Measurements from ENCODE around the gene LTBP1.
"Not testable (repeated sequence)": the region's sequence is repeated elsewhere in the genome, so short reads cannot be mapped to it uniquely, and the experiment has no call there.

The LTBP1 gene

DNA sequence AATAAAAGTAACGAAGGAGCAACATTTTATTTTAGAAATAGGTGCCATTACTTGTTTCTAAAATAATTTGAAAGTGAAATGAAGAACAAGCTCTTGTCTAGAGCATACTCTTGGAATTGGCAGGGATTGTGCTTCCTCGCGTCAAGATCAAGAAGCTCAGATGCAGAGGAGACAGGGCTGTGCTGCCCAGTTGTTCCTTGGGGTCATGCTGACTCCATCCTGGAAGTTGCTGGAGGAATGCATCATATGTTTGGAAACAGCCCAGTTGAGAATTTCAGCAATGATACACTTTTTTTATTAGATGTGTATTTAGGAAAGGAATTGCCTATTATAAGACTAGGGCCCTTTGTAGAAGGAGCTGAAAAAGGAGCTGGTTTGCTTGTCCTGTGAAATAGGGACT is 17.2 kb downstream of the LTBP1 start:
- Mint-ChIP-seq H3K4me1 (ENCODE audit: low read depth) (no peaks in the 10 kb centered on the region), H3K9me3 (no peaks in the 10 kb centered on the region), H3K27me3 (peaks cover 3% of the 10 kb centered on the region), H3K4me3 (no peak overlapping the region), H3K36me3 (ENCODE audit: low read depth) (no peaks in the 10 kb centered on the region), H3K27ac (no peak overlapping the region)

- no peaks in the 10 kb centered on the region for H3K27me3 Mint-ChIP-seq
- no peak overlapping the region for H3K27ac Mint-ChIP-seq
- H3K4me3 Mint-ChIP-seq = no peak overlapping the region
- no peaks in the 10 kb centered on the region for H3K36me3 Mint-ChIP-seq (ENCODE audit: low read depth)
- peaks cover 5% of the 10 kb centered on the region for H3K9me3 Mint-ChIP-seq
- no peaks in the 10 kb centered on the region for H3K4me1 Mint-ChIP-seq (ENCODE audit: low read depth)
Observed at GRCh38 chr2:32965523-32966171, 18.9 kb downstream of the LTBP1 start.

DNA sequence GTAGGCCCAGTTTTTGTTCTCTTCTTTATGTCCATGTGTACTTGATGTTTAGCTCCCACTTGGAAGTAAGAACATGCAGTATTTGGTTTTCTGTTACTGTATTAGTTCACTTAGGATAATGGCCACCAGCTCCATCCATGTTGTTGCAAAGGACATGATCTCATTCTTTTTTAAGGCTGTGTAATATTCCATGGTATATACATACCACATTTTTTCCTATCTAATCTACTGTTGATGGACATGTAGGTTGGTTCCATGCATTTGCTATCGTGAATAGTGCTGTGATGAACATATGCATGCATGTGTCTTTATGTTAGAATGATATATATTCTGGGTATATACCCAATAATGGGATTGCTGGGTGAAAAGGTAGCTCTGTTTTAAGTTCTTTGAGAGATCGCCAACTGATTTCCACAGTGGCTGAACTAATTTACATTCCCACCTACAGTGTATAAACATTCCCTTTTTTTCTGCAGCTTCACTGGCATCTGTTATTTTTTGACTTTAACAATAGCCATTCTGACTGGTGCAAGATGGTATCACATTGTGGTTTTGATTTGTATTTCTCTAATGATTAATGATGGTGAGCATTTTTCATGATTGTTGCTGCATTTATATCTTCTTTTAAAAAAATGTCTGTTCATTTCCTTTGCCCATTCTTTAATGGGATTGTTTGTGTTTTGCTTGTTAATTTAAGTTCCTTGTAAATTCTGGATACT is 22.9 kb downstream of the LTBP1 start:
- H3K9me3 Mint-ChIP-seq = peaks cover 5% of the 10 kb centered on the region
- no peak overlapping the region for H3K27ac Mint-ChIP-seq
- no peak overlapping the region for H3K4me3 Mint-ChIP-seq
- H3K36me3 Mint-ChIP-seq (ENCODE audit: low read depth) = no peaks in the 10 kb centered on the region
- no peaks in the 10 kb centered on the region for H3K4me1 Mint-ChIP-seq (ENCODE audit: low read depth)
- peaks cover 3% of the 10 kb centered on the region for H3K27me3 Mint-ChIP-seq

- not testable (repeated sequence) for H3K27me3 Mint-ChIP-seq; H3K36me3 Mint-ChIP-seq (ENCODE audit: low read depth); H3K4me3 Mint-ChIP-seq; H3K27ac Mint-ChIP-seq; H3K4me1 Mint-ChIP-seq (ENCODE audit: low read depth); H3K9me3 Mint-ChIP-seq
Observed at GRCh38 chr2:32973772-32974171, 27.0 kb downstream of the LTBP1 start.

GRCh38 chr2:32976409-32977063 is 29.8 kb downstream of the LTBP1 start:
- peaks cover 18% of the 10 kb centered on the region for H3K27me3 Mint-ChIP-seq
- no peaks in the 10 kb centered on the region for H3K36me3 Mint-ChIP-seq (ENCODE audit: low read depth)
- H3K27ac Mint-ChIP-seq = no peak overlapping the region
- H3K4me3 Mint-ChIP-seq = no peak overlapping the region
- H3K4me1 Mint-ChIP-seq (ENCODE audit: low read depth) = no peaks in the 10 kb centered on the region
- no peaks in the 10 kb centered on the region for H3K9me3 Mint-ChIP-seq

DNA sequence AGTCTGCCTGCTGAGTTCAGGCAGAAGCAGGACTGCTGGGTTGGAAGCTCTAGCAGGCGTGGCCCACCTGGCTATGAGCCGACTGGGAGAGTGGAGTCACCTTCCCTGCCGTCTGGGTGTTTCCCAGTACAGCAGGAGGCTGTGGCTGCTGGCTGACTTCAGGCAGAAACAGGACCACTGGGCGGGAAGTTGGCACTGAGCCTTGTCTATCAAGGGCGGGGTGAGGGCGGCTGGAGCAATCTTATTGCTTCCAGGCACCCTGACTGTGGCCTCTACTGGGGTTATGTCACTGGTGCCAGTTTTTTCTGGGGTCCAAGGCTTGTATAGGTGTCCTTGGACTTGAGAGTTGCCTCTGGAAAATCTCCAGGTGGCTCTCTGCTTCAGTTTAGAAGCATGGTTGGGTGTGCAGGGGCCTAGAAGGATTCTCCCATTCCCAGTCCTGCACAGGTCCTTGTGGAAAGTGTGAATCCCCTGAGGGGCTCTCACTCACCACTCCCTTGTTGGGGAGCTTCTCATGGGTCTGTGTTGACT is 30.5 kb downstream of the LTBP1 start:
- H3K27me3 Mint-ChIP-seq = peaks cover 26% of the 10 kb centered on the region
- H3K9me3 Mint-ChIP-seq = no peaks in the 10 kb centered on the region

DNA sequence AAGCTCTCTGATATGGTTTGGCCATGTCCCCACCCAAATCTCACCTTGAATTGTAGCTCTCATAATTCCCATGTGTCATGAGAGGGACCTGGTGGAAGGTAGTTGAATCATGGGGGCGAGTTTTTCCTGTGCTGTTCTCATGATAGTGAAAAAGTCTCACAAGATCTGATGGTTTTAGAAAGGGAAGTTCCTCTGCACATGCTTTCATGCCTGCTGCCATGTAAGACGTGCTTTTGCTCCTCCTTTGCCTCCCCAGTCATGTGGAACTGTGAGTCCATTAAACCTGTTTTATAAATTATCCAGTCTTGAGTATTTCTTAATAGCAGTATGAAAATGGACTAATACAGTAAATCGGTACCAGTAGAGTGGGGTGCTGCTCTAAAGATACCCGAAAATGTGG is 34.9 kb downstream of the LTBP1 start:
- Mint-ChIP-seq H3K27me3 (peaks cover 28% of the 10 kb centered on the region), H3K4me3 (no peak overlapping the region), H3K36me3 (ENCODE audit: low read depth) (no peaks in the 10 kb centered on the region), H3K4me1 (ENCODE audit: low read depth) (no peaks in the 10 kb centered on the region), H3K9me3 (no peaks in the 10 kb centered on the region), H3K27ac (no peak overlapping the region)

More for the DNA sequence above, 30.5 kb downstream of the LTBP1 start:
- H3K4me3 Mint-ChIP-seq = no peak overlapping the region
- H3K4me1 Mint-ChIP-seq (ENCODE audit: low read depth) = no peaks in the 10 kb centered on the region
- no peak overlapping the region for H3K27ac Mint-ChIP-seq
- no peaks in the 10 kb centered on the region for H3K36me3 Mint-ChIP-seq (ENCODE audit: low read depth)

DNA sequence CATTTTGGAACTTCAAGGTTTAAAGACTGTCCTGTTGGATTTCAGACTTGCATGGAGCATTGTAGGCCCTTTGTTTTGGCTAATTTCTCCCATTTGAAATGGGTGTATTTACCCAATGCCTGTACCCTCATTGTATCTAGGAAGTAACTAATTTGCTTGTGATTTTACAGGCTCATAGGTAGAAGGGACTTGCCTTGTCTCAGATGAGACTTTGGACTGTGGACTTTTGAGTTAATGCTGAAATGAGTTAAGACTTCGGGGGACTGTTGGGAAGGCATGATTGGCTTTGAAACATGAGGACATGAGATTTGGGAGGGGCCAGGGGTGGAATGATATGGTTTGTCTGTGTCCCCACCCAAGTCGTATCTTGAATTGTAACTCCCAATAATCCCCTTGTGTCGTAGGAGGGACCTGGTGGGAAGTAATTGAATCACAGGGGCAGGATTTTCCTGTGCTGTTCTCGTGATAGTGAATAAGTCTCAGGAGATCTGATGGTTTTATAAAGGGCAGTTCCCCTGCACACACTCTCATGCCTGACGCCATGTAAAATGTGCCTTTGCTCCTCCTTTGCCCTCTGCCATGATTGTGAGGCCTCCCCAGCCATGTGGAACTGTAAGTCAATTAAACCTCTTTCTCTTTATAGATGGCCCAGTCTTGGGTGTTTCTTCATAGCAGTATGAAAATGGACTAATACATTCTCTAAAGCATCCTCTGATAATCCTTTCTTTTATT is 36.6 kb downstream of the LTBP1 start:
- H3K36me3 Mint-ChIP-seq (ENCODE audit: low read depth); H3K4me1 Mint-ChIP-seq (ENCODE audit: low read depth); H3K27ac Mint-ChIP-seq; H3K9me3 Mint-ChIP-seq; H3K4me3 Mint-ChIP-seq: not testable (repeated sequence)
- peaks cover 35% of the 10 kb centered on the region for H3K27me3 Mint-ChIP-seq

DNA sequence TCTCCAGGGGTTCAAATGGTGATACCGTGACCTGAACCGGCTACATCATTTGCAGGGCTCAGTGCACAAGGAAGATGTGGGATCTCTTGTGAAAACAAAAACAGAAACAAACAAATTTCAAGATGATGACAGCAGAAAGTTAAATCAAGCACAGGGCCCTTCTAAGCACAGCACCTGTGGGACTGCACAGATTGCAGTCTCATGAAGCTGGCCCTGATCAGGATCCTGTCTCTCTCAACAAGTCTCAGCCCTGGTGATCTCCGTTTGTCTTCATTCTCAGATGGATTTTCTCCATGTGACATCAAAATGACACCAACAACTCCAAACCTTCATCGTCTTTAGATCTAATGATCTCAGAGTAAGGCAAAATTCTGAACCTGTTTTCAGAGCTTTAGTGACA is 39.7 kb downstream of the LTBP1 start:
- no peaks in the 10 kb centered on the region for H3K9me3 Mint-ChIP-seq
- H3K27me3 Mint-ChIP-seq = peaks cover 28% of the 10 kb centered on the region

DNA sequence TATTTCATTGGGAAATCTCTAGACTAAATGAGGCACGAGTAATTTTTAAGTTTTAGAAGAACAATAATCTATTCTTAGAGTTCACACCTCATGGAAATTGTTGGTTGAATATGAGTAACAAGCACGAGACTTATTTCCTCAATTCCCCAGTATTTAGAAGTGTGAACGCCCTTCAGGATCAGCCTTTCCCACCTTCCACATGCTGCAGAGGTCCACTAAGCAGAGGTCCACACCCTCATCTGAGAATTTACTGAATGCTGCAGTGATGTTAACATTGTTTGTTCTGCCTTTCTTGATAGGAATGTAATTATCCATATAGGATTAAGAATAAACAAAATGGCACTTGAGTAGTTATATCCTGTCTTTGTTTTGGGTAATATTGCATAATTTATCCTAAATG is 41.8 kb downstream of the LTBP1 start:
- Mint-ChIP-seq H3K36me3 (ENCODE audit: low read depth) (no peaks in the 10 kb centered on the region), H3K4me3 (no peak overlapping the region), H3K9me3 (no peaks in the 10 kb centered on the region), H3K27me3 (peaks cover 23% of the 10 kb centered on the region), H3K27ac (no peak overlapping the region), H3K4me1 (ENCODE audit: low read depth) (no peaks in the 10 kb centered on the region)

More for the DNA sequence above, 39.7 kb downstream of the LTBP1 start:
- Mint-ChIP-seq H3K27ac (no peak overlapping the region), H3K36me3 (ENCODE audit: low read depth) (no peaks in the 10 kb centered on the region), H3K4me1 (ENCODE audit: low read depth) (no peaks in the 10 kb centered on the region), H3K4me3 (no peak overlapping the region)

DNA sequence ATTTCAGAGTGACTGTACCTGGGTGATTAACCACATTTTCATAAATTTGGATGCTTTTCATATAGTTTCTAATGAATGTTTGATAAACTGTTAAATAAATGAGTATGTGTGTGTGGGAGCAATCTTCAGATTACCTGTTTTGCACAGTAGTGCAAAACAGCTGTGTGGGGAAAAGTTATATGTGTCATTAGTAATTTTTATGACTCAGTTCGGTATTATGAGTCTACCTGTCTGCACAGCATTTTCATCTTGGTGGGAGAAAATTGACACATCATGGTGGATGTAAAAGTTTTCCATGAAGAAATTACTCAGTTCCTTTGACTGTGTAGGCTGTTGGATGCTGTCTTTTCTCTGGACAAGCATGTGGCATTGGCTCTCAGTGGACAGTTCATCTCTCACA is 43.8 kb downstream of the LTBP1 start:
- Mint-ChIP-seq H3K9me3 (no peaks in the 10 kb centered on the region), H3K27ac (no peak overlapping the region), H3K36me3 (ENCODE audit: low read depth) (no peaks in the 10 kb centered on the region)

DNA sequence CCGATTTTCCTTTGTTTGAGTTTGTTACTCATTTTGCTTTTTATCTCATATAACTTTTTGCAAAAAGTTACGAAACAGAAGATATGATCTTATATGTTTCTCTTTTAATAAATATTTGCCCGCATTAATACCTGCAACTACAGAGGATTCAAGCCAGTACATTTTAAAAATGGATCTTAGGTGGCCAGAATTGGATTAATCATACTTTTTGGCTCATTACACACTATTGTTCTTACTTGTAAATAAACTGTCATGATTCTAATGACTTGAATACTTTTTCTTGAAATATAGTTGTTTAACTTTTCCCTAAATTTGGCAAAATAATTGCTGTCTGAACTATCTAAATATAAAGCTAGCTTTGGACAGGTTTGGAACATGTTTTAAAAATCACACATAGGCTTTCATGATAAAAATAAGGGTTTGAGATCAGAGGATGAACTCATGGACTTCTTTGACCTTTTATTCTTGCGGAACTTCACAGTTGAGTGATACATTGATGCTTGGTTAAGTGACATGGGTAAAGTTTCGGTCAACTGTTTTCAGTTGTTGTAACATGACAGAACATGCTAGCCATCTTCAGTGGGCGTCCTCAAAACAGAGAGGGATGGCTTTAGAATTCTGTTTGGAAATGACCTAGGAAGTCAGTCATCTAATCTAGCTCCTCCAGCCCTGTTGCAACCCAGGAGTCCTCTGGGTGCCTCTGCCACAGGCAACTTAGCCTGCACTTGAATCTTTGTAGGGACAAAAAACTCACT is 44.5 kb downstream of the LTBP1 start:
- H3K36me3 Mint-ChIP-seq (ENCODE audit: low read depth) = no peaks in the 10 kb centered on the region
- H3K27me3 Mint-ChIP-seq = peaks cover 20% of the 10 kb centered on the region
- no peaks in the 10 kb centered on the region for H3K9me3 Mint-ChIP-seq
- H3K27ac Mint-ChIP-seq = no peak overlapping the region
- H3K4me3 Mint-ChIP-seq = no peak overlapping the region
- H3K4me1 Mint-ChIP-seq (ENCODE audit: low read depth) = no peaks in the 10 kb centered on the region

More for the DNA sequence above, 43.8 kb downstream of the LTBP1 start:
- Mint-ChIP-seq H3K4me1 (ENCODE audit: low read depth) (no peaks in the 10 kb centered on the region), H3K27me3 (peaks cover 20% of the 10 kb centered on the region), H3K4me3 (no peak overlapping the region)

GRCh38 chr2:32993005-32993539 is 46.3 kb downstream of the LTBP1 start:
- Mint-ChIP-seq H3K4me3 (no peak overlapping the region), H3K9me3 (no peaks in the 10 kb centered on the region), H3K27ac (no peak overlapping the region), H3K27me3 (peaks cover 8% of the 10 kb centered on the region), H3K4me1 (ENCODE audit: low read depth) (no peaks in the 10 kb centered on the region), H3K36me3 (ENCODE audit: low read depth) (no peaks in the 10 kb centered on the region)

DNA sequence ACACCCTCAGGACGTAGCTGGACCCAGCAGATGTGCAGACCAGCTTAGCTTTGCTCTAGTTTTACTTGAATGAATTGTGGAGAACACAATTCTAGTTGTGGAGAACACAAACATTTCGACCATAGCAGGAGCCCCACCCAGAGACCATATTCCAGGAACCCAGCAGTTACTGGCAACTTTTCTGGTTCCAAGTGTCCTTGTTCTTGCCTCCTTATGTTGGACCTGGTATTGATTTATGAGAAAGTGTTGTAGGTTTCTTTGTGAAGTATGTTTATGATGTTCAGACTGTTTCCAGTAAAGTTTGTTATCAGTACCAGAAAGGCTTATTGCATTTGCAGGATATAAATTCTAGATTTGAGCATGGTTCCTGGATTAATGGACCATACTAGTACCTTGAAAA is 51.0 kb downstream of the LTBP1 start:
- Mint-ChIP-seq H3K4me3 (no peak overlapping the region), H3K9me3 (no peaks in the 10 kb centered on the region), H3K4me1 (ENCODE audit: low read depth) (no peaks in the 10 kb centered on the region), H3K36me3 (ENCODE audit: low read depth) (no peaks in the 10 kb centered on the region), H3K27me3 (no peaks in the 10 kb centered on the region), H3K27ac (no peak overlapping the region)

All from stimulated activated naive CD8-positive, alpha-beta T cell treated with anti-CD3 and anti-CD28 coated beads, Interleukin-15, Interleukin-2, amounts not matched to agents 100 ng/mL and 50 ng/mL, for 24 hours (primary cell).